Endodermal cell (in vitro differentiated cells): Measurements from ENCODE around the gene EGLN1. TPM values are rescaled to one million over a fixed set of nuclear protein-coding genes. Genes with fewer than 3 reads are reported as not detected.

Source experiments
- DNase-seq: peaks from one replicate; pipeline ENCODE4 v3.0.0-alpha.2; 2017
- H3K27ac ChIP-seq: 2 replicates; pipeline ENCODE4 v1.5.1; 2013; ENCODE audit warnings: mild to moderate bottlenecking, low read depth, low read length, moderate library complexity
- H3K27me3 ChIP-seq: 2 replicates; pipeline ENCODE4 v1.6.1; 2013; ENCODE audit warnings: mild to moderate bottlenecking, low read length, moderate library complexity; ENCODE audit not compliant: insufficient read depth, control insufficient read depth, poor library complexity, severe bottlenecking
- H3K36me3 ChIP-seq: 2 replicates; pipeline ENCODE4 v1.7.0; 2013; ENCODE audit warnings: mild to moderate bottlenecking, low read length, moderate library complexity; ENCODE audit not compliant: control insufficient read depth, insufficient read depth
- H3K4me1 ChIP-seq: one replicate; pipeline ENCODE4 v1.7.0; 2013; ENCODE audit warnings: low read length; ENCODE audit not compliant: control insufficient read depth, insufficient read depth
- H3K4me3 ChIP-seq: 2 replicates; pipeline ENCODE4 v1.5.1; 2013; ENCODE audit warnings: mild to moderate bottlenecking, low read length, moderate library complexity
- H3K9ac ChIP-seq: 2 replicates; pipeline ENCODE4 v1.6.1; 2013; ENCODE audit warnings: mild to moderate bottlenecking, low read length, moderate library complexity; ENCODE audit not compliant: poor library complexity, severe bottlenecking; ENCODE audit errors: extremely low read depth
- H3K9me3 ChIP-seq: 2 replicates; pipeline ENCODE4 v1.6.1; 2013; ENCODE audit warnings: mild to moderate bottlenecking, low read length, moderate library complexity; ENCODE audit not compliant: control insufficient read depth
- H3K27ac Mint-ChIP-seq: 2 replicates; pipeline ENCODE4 v1.8.0; 2020; ENCODE audit warnings: mixed read lengths
- H3K27me3 Mint-ChIP-seq: 2 replicates; pipeline ENCODE4 v1.8.0; 2021; ENCODE audit warnings: mild to moderate bottlenecking, mixed read lengths; ENCODE audit not compliant: insufficient read depth
- H3K36me3 Mint-ChIP-seq: 2 replicates; pipeline ENCODE4 v1.8.0; 2020; ENCODE audit warnings: low read depth, mixed read lengths
- H3K4me1 Mint-ChIP-seq: 2 replicates; pipeline ENCODE4 v1.8.0; 2020; ENCODE audit warnings: mixed read lengths
- H3K4me3 Mint-ChIP-seq: 2 replicates; pipeline ENCODE4 v1.8.0; 2020; ENCODE audit warnings: mild to moderate bottlenecking, moderate library complexity, mixed read lengths
- H3K9me3 Mint-ChIP-seq: 2 replicates; pipeline ENCODE4 v1.8.0; 2020; ENCODE audit warnings: mild to moderate bottlenecking, mixed read lengths
- WGBS, 2 experiments: methylation state at CpG; one replicate each; pipeline versions ENCODE4 v1.1.5 to v1.1.7; 2013; ENCODE audit warnings: missing lambda C conversion rate in 2 of 2, mixed read lengths in 1 of 2; ENCODE audit not compliant: insufficient coverage in 1 of 2, insufficient read length in 1 of 2; 5-methylcytosine and 5-hydroxymethylcytosine counted together
- total RNA-seq, 2 donors: library from RNA; stranded (reverse); fragmentation: NEBNext Ultra II Directional in 1 of 2; extraction: Animal tissue kit (Norgen Biotek cat#: 25700) in 1 of 2; gene quantifications; 2 replicates in 1 of 2; 3 replicates in 1 of 2; pipeline ENCODE4 v1.2.1, GENCODE V29; 2021
- TF ChIP-seq, protein P1 (sequence below): fragments of 200-600 bp; sonication (generic); conservative IDR thresholded peaks from 2 replicates; pipeline ENCODE4 v1.5.0; 2021; ENCODE audit warnings: antibody characterized with exemption, mild to moderate bottlenecking

Gene EGLN1
- total RNA-seq, 2 donors from 2014 or later, result 12.2 to 17.4 TPM

DNA sequence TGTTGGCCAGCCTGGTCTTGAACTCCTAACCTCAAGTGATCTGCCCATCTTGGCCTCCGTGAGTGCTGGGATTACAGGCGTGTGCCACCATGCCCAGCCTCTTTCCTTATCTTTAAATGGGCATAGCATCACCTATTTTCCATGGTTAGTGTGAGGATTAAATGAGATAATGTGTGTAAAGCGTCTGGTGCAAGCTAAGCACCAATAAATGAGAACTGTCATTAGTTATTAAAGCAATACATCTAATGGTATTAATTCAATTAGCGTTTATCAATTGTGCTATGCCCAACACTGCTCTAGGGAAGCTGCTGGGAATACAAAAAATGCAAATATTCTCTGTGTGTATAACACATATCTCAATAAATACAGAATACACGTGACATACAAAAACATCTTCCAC, 94.5 kb downstream of the EGLN1 start:
- H3K27me3 ChIP-seq, result no peaks in the 10 kb centered on the region
- TF ChIP-seq, protein P1, sequence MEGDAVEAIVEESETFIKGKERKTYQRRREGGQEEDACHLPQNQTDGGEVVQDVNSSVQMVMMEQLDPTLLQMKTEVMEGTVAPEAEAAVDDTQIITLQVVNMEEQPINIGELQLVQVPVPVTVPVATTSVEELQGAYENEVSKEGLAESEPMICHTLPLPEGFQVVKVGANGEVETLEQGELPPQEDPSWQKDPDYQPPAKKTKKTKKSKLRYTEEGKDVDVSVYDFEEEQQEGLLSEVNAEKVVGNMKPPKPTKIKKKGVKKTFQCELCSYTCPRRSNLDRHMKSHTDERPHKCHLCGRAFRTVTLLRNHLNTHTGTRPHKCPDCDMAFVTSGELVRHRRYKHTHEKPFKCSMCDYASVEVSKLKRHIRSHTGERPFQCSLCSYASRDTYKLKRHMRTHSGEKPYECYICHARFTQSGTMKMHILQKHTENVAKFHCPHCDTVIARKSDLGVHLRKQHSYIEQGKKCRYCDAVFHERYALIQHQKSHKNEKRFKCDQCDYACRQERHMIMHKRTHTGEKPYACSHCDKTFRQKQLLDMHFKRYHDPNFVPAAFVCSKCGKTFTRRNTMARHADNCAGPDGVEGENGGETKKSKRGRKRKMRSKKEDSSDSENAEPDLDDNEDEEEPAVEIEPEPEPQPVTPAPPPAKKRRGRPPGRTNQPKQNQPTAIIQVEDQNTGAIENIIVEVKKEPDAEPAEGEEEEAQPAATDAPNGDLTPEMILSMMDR, result no peak
- no peak overlapping the region for H3K4me3 ChIP-seq
- H3K9me3 ChIP-seq, result no peaks in the 10 kb centered on the region
- peaks cover 6% of the 10 kb centered on the region for H3K36me3 ChIP-seq
- no peaks in the 10 kb centered on the region for H3K9me3 Mint-ChIP-seq
- 87% methylated on average over 5 of the region's 5 CpGs; no CpG with 5 or more reads in 1 of the 2 experiments for WGBS, 2 experiments
- no peaks in the 10 kb centered on the region for H3K27me3 Mint-ChIP-seq
- H3K4me1 ChIP-seq, result no peaks in the 10 kb centered on the region
- H3K27ac ChIP-seq, result no peak overlapping the region
- H3K9ac ChIP-seq, result no peak overlapping the region
- no peaks in the 10 kb centered on the region for H3K4me1 Mint-ChIP-seq
- no peaks in the 10 kb centered on the region for H3K36me3 Mint-ChIP-seq
- no peak for DNase-seq
- H3K4me3 Mint-ChIP-seq, result no peak overlapping the region
- no peak overlapping the region for H3K27ac Mint-ChIP-seq

DNA sequence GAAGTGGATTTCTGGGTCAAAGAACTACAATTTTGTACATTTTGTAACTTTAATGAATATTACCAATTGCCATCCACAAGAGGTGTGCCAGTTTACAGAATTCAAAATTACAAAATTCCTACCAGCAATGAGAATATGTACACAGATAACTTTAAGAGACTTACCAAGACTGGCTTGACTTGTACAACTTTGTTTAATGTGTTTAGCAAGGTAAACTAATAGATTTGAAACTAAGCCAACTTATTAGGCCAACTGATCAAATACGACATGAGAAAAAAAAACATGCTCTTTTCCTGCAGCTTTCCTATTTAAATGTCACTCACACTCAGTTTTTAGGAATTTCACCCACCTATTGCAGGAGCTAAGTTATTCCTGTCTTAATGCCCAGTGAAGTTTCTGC, 95.8 kb downstream of the EGLN1 start:
- TF ChIP-seq, protein P1, result no peak
- Mint-ChIP-seq H3K27me3 (no peaks in the 10 kb centered on the region), H3K27ac (no peak overlapping the region), H3K36me3 (no peaks in the 10 kb centered on the region), H3K4me3 (no peak overlapping the region), H3K4me1 (no peaks in the 10 kb centered on the region), H3K9me3 (no peaks in the 10 kb centered on the region)
- no peak overlapping the region for H3K27ac ChIP-seq
- no peak overlapping the region for H3K4me3 ChIP-seq
- DNase-seq, result no peak
- H3K4me1 ChIP-seq, result no peaks in the 10 kb centered on the region
- WGBS, 2 experiments, result 90% methylated on average over 1 of the region's 1 CpG; no CpG with 5 or more reads in 1 of the 2 experiments
- peaks cover 2% of the 10 kb centered on the region for H3K36me3 ChIP-seq
- H3K9me3 ChIP-seq, result no peaks in the 10 kb centered on the region
- no peaks in the 10 kb centered on the region for H3K27me3 ChIP-seq
- H3K9ac ChIP-seq, result no peak overlapping the region

DNA sequence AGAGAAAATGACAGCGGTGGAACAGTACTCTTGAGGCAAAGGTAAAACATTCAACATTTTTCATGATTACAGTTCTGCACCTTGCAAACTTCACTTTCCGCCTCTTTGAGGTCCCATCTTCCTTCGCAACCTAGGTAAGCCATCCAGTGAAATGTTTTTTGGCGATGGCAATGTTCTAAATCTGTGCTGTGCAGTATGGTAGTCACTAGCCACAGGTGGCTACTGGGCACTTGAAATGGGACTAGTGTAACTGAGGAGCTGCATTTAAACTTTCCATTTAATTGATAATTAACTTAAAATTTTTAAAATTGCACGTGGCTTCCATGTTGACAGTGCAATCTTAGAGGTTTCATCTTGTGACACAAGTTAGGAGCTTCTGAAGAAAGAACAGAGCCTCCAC, 97.4 kb downstream of the EGLN1 start:
- Histone ChIP-seq H3K4me3 (no peak overlapping the region), H3K27me3 (no peaks in the 10 kb centered on the region), H3K27ac (no peak overlapping the region), H3K4me1 (no peaks in the 10 kb centered on the region), H3K9ac (no peak overlapping the region), H3K9me3 (no peaks in the 10 kb centered on the region), H3K36me3 (no peaks in the 10 kb centered on the region)
- Mint-ChIP-seq H3K27ac (no peak overlapping the region), H3K4me3 (no peak overlapping the region), H3K27me3 (no peaks in the 10 kb centered on the region), H3K36me3 (no peaks in the 10 kb centered on the region), H3K4me1 (no peaks in the 10 kb centered on the region), H3K9me3 (no peaks in the 10 kb centered on the region)
- WGBS, 2 experiments, result 70 to 88% methylated on average over 4 to 5 of the region's 5 CpGs
- TF ChIP-seq, protein P1, result no peak
- no peak for DNase-seq
